Thyroid gland (tissue), 4 donors: ENCODE data around the gene ODAD3.

Experiments used
- CTCF ChIP-seq, 6 experiments: fragments of 200-600 bp in 3 of 6; fragments of 450-650 bp in 3 of 6; sonication (generic) in 3 of 6; IDR thresholded peaks; one replicate each; pipeline ENCODE4 v1.5.1; 2016 to 2019; ENCODE audit warnings: antibody characterized with exemption in 6 of 6, mild to moderate bottlenecking in 2 of 6, inconsistent platforms in 1 of 6, moderate library complexity in 1 of 6
- POLR2A ChIP-seq, 2 donors: fragments of 450-650 bp; IDR thresholded peaks; one replicate each; pipeline ENCODE4 v1.6.1; 2017; ENCODE audit warnings: antibody characterized with exemption in 2 of 2, mild to moderate bottlenecking in 2 of 2, moderate library complexity in 1 of 2

GRCh38 chr19:11377237-11377636 lies 57.7 kb downstream of the ODAD3 start:
- TF ChIP-seq CTCF (IDR thresholded peaks at IDR 0.05) (no peak), POLR2A (IDR thresholded peaks at IDR 0.05) (no peak)
